Measurements from ENCODE around the gene CBX1. TPM values are rescaled to one million over a fixed set of nuclear protein-coding genes. Genes with fewer than 3 reads are reported as not detected.
A peak's percentile ranks its signal among the peaks of the same experiment; 100 is the strongest.

The CBX1 gene
- total RNA-seq, 1 donor from 2014 or later = 74.9 TPM

DNA sequence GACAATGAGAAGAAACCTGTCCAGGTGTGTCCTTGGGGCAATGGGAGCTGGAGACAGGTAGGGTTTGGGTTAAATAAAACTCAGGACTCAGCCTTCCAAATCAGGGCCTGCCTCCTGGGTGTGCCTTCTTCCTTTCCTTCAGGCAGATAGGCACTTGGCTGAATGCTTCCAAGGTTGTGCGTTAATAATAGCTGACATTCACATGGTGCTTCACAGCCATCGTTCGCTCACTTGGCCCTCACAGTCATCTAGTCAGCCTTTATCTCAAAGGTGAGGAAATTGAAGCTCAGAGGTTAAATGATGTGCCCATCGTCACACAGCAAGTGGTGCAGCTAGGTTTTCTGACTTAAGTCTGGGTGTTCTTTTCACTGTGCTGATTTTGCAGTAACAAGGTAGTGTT, 43.7 kb downstream of the CBX1 start:
- Mint-ChIP-seq H3K27me3 (ENCODE audit: low read depth) (no peaks in the 10 kb centered on the region), H3K27ac (ENCODE audit: unreplicated experiment) (peak overlapping the region; percentile 100), H3K4me3 (ENCODE audit: unreplicated experiment) (no peak overlapping the region), H3K9me3 (ENCODE audit: low read depth) (no peaks in the 10 kb centered on the region), H3K36me3 (ENCODE audit: low read depth) (peaks cover 49% of the 10 kb centered on the region), H3K4me1 (ENCODE audit: low read depth) (peaks cover 76% of the 10 kb centered on the region)
- no peak for DNase-seq (ENCODE audit: low spot score)
- TF ChIP-seq, protein P1, sequence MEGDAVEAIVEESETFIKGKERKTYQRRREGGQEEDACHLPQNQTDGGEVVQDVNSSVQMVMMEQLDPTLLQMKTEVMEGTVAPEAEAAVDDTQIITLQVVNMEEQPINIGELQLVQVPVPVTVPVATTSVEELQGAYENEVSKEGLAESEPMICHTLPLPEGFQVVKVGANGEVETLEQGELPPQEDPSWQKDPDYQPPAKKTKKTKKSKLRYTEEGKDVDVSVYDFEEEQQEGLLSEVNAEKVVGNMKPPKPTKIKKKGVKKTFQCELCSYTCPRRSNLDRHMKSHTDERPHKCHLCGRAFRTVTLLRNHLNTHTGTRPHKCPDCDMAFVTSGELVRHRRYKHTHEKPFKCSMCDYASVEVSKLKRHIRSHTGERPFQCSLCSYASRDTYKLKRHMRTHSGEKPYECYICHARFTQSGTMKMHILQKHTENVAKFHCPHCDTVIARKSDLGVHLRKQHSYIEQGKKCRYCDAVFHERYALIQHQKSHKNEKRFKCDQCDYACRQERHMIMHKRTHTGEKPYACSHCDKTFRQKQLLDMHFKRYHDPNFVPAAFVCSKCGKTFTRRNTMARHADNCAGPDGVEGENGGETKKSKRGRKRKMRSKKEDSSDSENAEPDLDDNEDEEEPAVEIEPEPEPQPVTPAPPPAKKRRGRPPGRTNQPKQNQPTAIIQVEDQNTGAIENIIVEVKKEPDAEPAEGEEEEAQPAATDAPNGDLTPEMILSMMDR (IDR thresholded peaks at IDR 0.05) = no peak

DNA sequence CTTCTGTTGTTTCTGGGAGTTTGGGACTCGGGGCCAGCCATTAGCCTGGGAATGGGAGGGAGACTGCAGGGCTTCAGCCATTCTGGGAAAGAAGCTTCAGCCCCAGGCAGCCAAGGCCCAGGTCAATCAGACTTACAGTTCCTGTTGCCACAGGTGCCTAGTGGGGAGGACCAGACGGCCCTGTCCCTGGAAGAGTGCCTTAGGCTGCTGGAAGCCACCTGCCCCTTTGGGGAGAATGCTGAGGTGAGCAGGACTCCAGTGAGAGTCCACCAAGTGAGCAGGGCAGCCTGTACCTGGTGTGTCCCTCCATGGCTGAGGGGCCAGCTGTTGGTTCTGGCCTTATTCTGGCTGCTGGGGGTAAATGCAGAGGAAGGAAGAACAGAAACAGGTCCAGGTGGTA, 44.4 kb downstream of the CBX1 start:
- H3K4me3 Mint-ChIP-seq (ENCODE audit: unreplicated experiment) = no peak overlapping the region
- no peaks in the 10 kb centered on the region for H3K27me3 Mint-ChIP-seq (ENCODE audit: low read depth)
- TF ChIP-seq, protein P1 (IDR thresholded peaks at IDR 0.05) = no peak
- peak overlapping the region; percentile 100 for H3K27ac Mint-ChIP-seq (ENCODE audit: unreplicated experiment)
- no peak for DNase-seq (ENCODE audit: low spot score)
- no peaks in the 10 kb centered on the region for H3K9me3 Mint-ChIP-seq (ENCODE audit: low read depth)
- H3K36me3 Mint-ChIP-seq (ENCODE audit: low read depth) = peaks cover 47% of the 10 kb centered on the region
- H3K4me1 Mint-ChIP-seq (ENCODE audit: low read depth) = peaks cover 80% of the 10 kb centered on the region

DNA sequence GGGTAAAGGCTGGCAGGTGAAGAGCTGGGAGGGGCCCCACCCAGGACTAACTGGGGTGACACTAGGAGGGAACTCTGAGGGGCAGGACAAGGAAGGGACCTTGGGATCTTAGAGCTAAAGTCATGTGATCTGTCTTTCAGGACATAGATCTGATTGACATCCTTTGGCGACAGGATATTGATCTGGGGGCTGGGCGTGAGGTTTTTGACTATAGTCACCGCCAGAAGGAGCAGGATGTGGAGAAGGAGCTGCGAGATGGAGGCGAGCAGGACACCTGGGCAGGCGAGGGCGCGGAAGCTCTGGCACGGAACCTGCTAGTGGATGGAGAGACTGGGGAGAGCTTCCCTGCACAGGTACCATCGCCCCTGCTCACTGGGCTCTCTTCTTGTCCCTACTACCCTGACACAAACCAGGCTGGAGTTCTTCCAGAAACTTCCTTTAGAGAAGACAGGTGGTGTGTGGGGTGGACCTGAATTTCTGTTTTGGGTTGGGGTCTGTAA, 45.0 kb downstream of the CBX1 start:
- H3K9me3 Mint-ChIP-seq (ENCODE audit: low read depth) = no peaks in the 10 kb centered on the region
- TF ChIP-seq, protein P1 (IDR thresholded peaks at IDR 0.05) = no peak
- H3K4me1 Mint-ChIP-seq (ENCODE audit: low read depth) = peaks cover 81% of the 10 kb centered on the region
- H3K27ac Mint-ChIP-seq (ENCODE audit: unreplicated experiment) = peak overlapping the region; percentile 100
- DNase-seq (ENCODE audit: low spot score) = no peak
- peaks cover 52% of the 10 kb centered on the region for H3K36me3 Mint-ChIP-seq (ENCODE audit: low read depth)
- peak overlapping the region; percentile 94 for H3K4me3 Mint-ChIP-seq (ENCODE audit: unreplicated experiment)
- H3K27me3 Mint-ChIP-seq (ENCODE audit: low read depth) = no peaks in the 10 kb centered on the region

DNA sequence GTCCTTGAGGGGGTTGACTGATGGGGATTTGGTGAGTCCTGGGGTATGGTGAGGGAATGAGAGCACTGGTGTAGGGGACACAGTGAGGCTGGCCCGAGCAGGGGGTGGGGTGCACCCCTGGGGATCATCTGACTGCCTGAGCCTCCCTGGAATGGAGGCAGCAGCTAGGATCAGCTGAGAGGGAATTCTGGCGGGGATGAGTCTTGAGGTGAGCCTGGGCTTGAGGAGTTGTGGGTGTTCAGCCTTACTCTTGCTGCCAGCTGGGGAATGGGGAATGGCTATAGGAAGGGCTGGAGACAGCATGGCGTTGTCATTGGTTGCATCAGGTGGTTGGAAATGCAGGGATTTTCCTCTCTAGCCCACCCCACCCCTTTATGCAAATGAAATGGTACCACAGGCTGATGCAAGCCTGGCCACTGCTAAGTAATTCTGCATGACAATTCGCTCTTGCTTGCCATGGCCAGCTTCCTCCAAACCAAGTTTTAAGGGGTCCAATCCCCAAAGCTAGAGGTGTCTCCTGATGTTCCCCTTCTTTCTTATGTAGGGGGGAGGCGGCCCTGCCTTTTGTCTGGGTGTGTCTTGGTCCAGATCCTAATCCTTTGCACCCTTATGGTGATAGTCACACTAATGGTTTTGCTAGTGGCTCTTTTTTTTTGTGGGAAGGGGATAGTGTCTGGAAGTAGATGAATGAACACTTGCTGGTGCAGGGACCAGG, 45.6 kb downstream of the CBX1 start:
- H3K27ac Mint-ChIP-seq (ENCODE audit: unreplicated experiment) = peak overlapping the region; percentile 100
- H3K4me3 Mint-ChIP-seq (ENCODE audit: unreplicated experiment) = peak overlapping the region; percentile 94
- peaks cover 83% of the 10 kb centered on the region for H3K4me1 Mint-ChIP-seq (ENCODE audit: low read depth)
- no peak for DNase-seq (ENCODE audit: low spot score)
- H3K27me3 Mint-ChIP-seq (ENCODE audit: low read depth) = no peaks in the 10 kb centered on the region
- TF ChIP-seq, protein P1 (IDR thresholded peaks at IDR 0.05) = no peak
- no peaks in the 10 kb centered on the region for H3K9me3 Mint-ChIP-seq (ENCODE audit: low read depth)
- peaks cover 50% of the 10 kb centered on the region for H3K36me3 Mint-ChIP-seq (ENCODE audit: low read depth)

DNA sequence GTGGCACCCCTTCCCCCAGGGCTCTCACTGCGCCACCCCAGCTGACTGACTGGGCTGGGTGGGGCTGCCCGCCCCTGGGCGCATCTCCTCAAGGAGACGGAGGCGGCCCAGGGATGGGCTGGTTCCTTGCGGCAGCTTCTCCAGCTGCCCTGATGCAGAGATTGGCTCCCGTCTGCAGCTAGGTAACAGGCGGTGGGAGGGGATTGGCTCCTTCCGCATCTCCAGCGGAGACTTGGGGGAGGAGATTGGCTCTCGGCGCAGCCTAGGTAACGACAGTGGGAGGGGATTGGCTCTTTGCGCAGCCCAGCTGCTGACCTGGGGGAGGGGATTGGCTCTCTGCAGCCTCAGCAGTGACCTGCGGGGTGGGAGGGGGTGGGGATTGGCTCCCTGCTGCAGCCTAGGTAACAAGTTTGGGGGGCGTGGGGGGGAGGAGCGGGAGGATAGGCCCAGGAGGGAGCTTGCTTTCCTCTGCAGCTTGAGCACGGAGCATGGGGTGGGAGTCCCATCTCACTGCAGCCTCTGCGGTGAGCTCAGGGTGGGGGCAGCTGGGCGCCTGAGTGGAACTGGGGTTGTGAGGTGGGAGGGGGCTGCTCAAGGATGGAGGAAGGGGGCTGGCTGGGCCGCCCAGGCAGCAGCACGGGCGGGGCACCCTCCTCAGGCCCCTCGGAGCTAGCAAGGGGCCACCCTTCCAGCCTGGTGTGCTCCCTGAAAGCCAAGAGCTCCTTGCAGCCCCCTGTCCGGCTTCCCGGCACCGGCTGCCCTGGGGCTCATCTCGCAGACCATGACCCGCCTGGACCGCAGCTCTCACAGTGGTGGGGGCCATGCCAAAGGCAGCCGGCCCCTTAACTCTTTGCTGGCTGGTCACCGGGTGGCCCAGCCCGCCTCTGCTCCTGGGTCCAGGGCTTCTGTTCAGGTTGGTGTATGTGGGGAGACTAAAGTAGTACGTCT, 46.8 kb downstream of the CBX1 start:
- DNase-seq (ENCODE audit: low spot score) = no peak
- Mint-ChIP-seq H3K27ac (ENCODE audit: unreplicated experiment) (peak overlapping the region; percentile 100), H3K9me3 (ENCODE audit: low read depth) (no peaks in the 10 kb centered on the region), H3K4me1 (ENCODE audit: low read depth) (peaks cover 86% of the 10 kb centered on the region), H3K27me3 (ENCODE audit: low read depth) (no peaks in the 10 kb centered on the region), H3K4me3 (ENCODE audit: unreplicated experiment) (peak overlapping the region; percentile 94), H3K36me3 (ENCODE audit: low read depth) (peaks cover 45% of the 10 kb centered on the region)
- TF ChIP-seq, protein P1 (IDR thresholded peaks at IDR 0.05) = no peak

Data from chondrocyte (in vitro differentiated cells).